GM12892 (cell line): ENCODE data around the gene FUT8.

Experiments
- POLR2AphosphoS5 ChIP-seq: IDR thresholded peaks from 2 replicates; pipeline ENCODE4 v1.6.1; 2011; ENCODE audit warnings: low read depth, low read length, control low read depth
- TAF1 ChIP-seq: IDR thresholded peaks from 2 replicates; pipeline ENCODE4 v1.6.1; 2011; ENCODE audit warnings: low read depth, mild to moderate bottlenecking, control low read depth, low read length, borderline replicate concordance

DNA sequence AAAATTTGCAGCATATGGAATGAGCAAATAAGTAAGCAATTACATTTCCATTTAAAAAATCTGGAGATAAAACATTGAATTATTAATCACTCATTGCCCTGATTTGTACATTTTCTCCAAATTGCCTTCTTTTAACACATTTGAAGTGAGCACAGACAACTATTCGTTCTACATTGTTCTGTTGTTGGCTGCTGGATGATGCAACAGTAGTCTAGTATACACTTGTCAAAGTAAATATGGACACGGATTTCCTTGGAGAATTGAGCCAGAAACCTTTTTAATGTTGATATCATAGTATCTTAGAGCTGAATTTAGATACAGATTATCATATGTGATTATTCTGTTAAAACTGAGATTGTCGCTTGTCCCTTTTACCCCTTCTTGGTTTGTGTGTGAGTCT lies 188.2 kb downstream of the FUT8 start:
- TF ChIP-seq POLR2AphosphoS5: no peak
- TF ChIP-seq TAF1: no peak
